HG03442 (cell line): ENCODE measurements around the gene ZNF598.
"Not testable (repeated sequence)": the region's sequence is repeated elsewhere in the genome, so short reads cannot be mapped to it uniquely, and the experiment has no call there.

Source experiments
- ATAC-seq: cut with Tn5 transposase; IDR thresholded peaks from one replicate; pipeline ENCODE4 v1.9.1; 2021; ENCODE audit warnings: mild to moderate bottlenecking, moderate library complexity; ENCODE audit not compliant: unreplicated experiment

The ZNF598 gene

DNA sequence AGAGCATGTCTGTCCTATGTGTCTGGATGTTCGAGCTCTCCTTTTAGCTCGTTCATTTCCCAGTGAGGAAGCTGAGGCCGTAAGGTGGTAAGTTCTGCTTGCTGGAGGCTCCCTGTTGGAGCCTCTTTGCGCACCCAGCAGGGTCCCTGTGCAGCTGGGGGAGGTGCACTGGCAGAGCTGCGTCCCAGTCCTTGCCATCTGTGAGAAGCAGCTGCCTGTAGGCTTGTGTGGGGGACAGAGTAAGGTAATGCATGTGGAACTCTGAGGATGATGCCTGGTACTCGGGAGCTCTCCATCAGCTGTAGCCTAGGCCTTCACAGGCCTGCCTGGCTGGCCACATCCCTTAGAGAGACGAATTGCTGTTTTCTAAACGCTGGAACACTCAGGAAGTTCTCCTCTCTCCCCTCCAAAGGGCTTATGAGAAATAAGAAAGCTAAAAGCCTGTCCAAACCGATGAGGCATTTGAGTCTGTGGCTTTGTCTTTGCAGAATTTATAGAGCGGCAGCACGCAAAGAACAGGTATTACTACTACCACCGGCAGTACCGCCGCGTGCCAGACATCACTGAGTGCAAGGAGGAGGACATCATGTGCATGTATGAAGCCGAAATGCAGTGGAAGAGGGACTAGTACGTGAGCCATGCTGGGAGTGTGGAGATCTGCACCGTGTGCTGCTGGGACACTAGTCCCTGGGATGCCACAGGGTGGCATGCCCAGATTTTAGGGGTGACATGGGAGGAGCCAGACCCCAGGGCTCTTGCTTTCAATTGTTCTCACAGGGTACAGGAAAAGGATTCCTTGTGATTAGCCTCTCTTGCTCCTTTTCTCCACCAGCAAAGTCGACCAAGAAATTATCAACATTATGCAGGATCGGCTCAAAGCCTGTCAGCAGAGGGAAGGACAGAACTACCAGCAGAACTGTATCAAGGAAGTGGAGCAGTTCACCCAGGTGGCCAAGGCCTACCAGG is 48.7 kb downstream of the ZNF598 start:
- no peak for ATAC-seq

DNA sequence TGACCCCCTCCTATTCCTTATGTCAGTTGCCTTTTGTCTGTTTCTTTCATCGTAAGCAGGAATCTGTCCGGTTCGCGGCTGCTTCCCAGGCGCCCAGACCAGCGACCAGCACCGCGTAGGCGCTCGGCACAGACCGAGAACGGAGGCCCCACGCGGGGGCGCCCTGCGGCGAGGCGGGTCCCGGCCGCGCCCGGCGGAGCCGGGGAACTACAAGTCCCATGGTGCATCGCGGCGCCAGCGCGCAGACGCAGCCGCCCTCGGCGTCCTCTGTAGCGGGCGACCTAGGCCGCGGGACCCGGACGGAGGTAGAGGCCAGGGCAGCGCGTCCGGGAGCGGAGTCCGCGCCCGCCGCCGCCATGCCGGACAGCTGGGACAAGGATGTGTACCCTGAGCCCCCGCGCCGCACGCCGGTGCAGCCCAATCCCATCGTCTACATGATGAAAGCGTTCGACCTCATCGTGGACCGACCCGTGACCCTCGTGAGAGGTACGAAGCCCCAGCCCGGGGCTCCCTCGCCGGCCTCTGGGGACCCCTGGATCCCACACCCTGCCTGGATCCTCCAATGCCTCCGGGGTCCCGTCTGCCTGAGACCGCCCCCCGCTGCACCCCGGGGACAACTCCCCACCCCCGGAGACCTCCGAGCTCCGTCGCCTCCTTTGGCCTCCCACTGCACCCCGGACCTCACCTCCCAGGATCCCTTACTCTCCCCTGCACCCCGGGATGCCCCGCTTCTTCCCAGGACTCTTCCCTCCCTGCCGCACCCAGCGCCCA is 50.2 kb downstream of the ZNF598 start, which contains the start of gene NDUFB10:
Gene NDUFB10, plus strand, starts transcription at position 270 of the 771 bp plus-strand sequence. Its CDS starts 87 bp downstream, at position 357.
- peak; percentile 70 for ATAC-seq

DNA sequence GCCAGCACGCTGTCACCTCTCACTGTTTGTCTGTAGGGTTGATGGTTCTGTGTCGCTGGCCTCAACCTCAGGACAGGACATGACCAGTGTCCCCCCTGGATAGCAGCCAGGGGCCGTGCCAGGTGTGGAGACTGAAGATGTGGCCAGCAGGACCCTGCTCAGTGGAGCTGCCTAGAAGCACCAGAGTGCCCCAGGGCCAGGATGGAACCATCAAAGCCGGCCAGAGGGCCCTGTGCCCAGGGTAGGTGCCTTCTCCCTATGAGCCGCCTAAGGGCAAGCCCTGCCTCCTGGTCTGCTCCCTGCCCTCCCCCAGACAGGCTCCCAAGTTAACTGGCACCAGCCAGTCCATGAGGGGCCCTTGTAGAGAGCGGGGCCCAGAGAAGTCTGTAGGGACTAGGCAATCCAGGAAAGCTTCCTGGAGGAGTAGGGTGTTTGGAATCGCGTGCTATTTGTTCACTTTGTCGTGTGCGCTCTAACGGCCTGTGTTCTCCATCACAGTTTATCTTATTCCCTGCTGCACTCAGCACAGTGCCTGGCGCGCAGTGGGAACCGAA is 50.8 kb downstream of the ZNF598 start:
- ATAC-seq: no peak

DNA sequence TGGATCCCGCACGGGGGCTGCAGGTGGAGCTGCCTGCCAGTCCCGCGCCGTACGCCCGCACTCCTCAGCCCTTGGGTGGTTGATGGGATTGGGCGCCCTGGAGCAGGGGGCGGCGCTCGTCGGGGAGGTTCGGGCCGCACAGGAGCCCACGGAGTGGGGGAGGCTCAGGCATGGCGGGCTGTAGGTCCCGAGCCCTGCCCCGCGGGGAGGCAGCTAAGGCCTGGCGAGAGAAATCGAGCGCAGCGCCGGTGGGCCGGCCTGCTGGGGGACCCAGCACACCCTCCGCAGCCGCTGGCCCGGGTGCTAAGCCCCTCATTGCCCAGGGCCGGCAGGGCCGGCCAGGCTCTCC is 51.5 kb downstream of the ZNF598 start:
- ATAC-seq: not testable (repeated sequence)

DNA sequence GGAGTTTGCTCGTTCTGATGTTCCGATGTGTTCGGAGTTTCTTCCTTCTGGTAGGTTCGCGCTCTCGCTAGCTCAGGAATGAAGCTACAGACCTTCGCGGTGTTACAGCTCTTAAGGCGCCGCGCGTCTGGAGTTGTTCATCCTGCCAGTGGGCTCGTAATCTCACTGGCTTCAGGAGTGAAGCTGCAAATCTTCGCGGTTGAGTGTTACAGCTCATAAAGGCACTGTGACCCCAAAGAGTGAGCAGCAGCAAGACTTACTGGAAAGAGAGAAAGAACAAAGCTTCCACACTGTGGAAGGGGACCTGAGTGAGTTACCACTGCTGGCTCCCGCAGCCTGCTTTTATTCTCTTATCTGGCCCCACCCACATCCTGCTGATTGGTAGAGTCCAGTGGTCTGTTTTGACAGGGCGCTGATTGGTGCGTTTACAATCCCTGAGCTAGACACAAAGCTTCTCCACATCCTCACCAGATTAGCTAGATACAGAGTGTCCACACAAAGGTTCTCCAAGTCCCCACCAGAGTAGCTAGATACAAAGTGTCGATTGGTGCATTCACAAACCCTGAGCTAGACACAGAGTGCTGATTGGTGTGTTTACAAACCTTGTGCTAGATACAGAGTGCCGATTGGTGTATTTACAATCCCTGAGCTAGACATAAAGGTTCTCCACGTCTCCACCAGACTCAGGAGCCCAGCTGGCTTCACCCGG is 52.0 kb downstream of the ZNF598 start:
- ATAC-seq: not testable (repeated sequence)

DNA sequence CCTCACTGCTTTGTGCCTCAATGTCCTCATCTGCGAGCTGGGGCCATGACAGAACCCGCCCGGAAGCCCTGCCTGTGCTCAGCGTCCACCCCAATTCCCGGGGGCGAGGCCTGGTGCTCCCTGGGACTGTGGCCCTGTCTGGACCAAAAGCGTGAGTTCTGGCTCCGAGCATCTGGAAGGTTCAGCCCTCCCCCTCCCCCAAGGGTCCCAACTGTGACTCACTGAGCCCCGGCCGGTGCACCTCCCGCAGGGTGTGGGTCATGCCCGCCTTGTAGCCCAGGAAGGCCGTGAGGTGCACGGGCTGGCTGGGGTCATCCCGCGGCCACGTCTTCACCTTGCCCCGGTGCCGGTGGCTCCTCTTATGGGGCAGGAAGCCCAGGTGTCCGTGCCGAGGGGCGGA is 55.9 kb downstream of the ZNF598 start:
- no peak for ATAC-seq

DNA sequence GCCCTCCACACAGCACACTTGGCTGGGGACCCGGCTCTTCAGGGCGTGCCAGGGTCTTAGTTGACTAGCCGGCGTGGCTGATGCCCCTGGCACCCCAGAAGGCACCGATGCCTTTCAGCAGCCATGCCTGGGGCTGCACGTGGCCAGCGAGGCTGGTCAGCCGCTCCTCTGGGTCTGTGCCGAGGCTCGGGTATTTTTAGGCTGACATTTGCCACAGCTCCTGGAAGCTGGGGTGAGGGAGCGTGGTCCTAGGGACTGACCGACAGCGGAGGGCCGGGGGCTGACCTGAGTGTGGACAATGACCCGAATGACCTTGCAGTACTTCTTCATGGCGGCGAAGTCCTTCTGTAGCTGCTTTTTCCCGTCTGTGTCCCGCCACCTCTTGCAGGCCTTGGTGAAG is 59.1 kb downstream of the ZNF598 start:
- no peak for ATAC-seq

DNA sequence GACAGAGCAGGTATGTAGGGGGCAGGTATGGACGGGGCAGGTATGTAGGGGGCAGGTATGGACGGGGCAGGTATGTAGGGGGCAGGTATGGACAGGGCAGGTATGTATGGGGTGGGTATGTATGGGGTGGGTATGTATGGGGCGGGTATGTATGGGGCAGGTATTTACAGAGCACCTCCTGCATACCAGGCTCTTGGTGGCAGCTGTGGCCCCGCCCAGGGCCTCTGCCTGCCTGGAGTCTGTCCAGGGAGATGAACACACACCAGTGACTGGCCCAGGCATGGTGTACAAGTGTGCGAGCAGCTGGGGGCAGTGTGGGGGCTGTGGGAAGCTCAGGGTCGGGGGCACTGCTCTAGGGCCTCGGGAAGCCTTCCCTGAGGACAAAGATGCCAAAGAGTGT is 59.6 kb downstream of the ZNF598 start:
- ATAC-seq: no peak

DNA sequence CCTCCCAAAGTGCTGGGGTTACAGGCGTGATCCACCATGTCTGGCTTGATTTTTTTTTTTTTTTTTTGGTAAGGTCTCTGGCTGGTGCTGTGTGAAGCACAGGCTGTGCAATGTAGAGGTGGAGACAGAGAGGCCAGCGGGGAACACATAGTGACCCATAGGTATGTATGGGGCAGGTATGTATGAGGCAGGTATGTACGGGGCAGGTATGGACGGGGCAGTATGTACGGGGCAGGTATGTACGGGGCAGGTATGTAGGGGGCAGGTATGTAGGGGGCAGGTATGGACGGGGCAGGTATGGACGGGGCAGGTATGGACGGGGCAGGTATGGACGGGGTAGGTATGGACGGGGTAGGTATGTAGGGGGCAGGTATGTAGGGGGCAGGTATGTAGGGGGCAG is 60.1 kb downstream of the ZNF598 start:
- ATAC-seq: no peak
